ENCODE data around the gene MMP8. TPM values are rescaled to one million over a fixed set of nuclear protein-coding genes. Genes with fewer than 3 reads are reported as not detected.

MMP8 gene
- total RNA-seq, 1 experiment from 2014 or later, result not detected

DNA sequence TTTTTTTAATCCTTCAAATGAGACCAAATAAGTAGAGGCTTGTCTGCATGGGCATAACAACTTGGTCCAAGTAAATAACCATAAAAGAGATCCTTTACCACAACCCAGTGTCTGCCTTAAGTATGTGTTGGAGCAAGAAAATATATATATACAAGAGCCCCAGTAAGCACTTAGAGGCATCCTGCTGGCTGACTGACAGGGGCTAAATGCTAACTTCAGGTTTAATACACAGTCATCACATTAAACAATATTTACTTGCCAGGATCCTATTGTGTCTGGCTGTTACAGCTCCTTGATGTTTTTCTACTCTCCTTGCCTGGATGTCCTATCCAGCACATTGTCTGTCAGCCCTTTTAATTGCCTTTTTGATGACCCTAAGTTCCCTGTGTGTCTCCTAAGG, 62.1 kb downstream of the MMP8 start:
- Histone ChIP-seq H3K9me3 (ENCODE audit: control insufficient read depth, low read depth, low read length) (no peaks in the 10 kb centered on the region), H3T11ph (ENCODE audit: low read length) (no peak overlapping the region), H2BK15ac (ENCODE audit: low read depth, low read length) (no peak overlapping the region), H3K23me2 (ENCODE audit: insufficient read length, low read depth, low read length, poor library complexity, severe bottlenecking) (no peaks in the 10 kb centered on the region), H3K27ac (ENCODE audit: insufficient read length, low read depth, low read length) (no peak overlapping the region), H3K79me1 (ENCODE audit: insufficient read depth, low read depth, low read length, poor library complexity, severe bottlenecking) (no peaks in the 10 kb centered on the region), H3K18ac (ENCODE audit: insufficient read length, low read depth, low read length) (no peak overlapping the region), H3K79me2 (ENCODE audit: insufficient read depth, low read length) (no peaks in the 10 kb centered on the region), H3K4ac (ENCODE audit: low read depth, low read length) (no peak overlapping the region), H2BK12ac (ENCODE audit: insufficient read length, low read depth, low read length) (no peak overlapping the region), H3K23ac (ENCODE audit: insufficient read length, low read depth, low read length) (no peak overlapping the region), H4K5ac (ENCODE audit: insufficient read length, low read depth, low read length) (no peak overlapping the region), H2BK20ac (ENCODE audit: low read depth, low read length, poor library complexity, severe bottlenecking) (no peak overlapping the region), H2AK5ac (ENCODE audit: insufficient read length, low read length) (no peak overlapping the region), H3K56ac (ENCODE audit: insufficient read length, low read depth, low read length) (no peak overlapping the region), H2AFZ (ENCODE audit: low read length) (no peak overlapping the region), H3K9ac (ENCODE audit: extremely low read depth, insufficient read length, low read length) (no peak overlapping the region), H4K20me1 (ENCODE audit: control insufficient read depth, insufficient read depth, insufficient read length) (no peaks in the 10 kb centered on the region), H3K4me2 (ENCODE audit: insufficient read depth, insufficient read length, low read length) (no peak overlapping the region), H3K14ac (ENCODE audit: insufficient read depth, low read length) (no peak overlapping the region), H2BK5ac (ENCODE audit: insufficient read length, low read length) (no peak overlapping the region), H2BK120ac (ENCODE audit: low read depth, low read length, poor library complexity, severe bottlenecking) (no peak overlapping the region), H3K27me3 (ENCODE audit: insufficient read depth, low read length) (no peaks in the 10 kb centered on the region), H3K4me1 (ENCODE audit: insufficient read depth, low read length) (no peaks in the 10 kb centered on the region), H4K91ac (ENCODE audit: insufficient read length, low read depth, low read length) (no peak overlapping the region), H4K8ac (replicated peaks; ENCODE audit: insufficient read length, low read depth, low read length) (no peak overlapping the region)
- Mint-ChIP-seq H3K9me3 (no peaks in the 10 kb centered on the region), H3K4me3 (no peak overlapping the region), H3K4me1 (peaks cover 7 to 13% of the 10 kb centered on the region in 2 experiments), H3K27me3 (ENCODE audit: low read depth) (no peaks in the 10 kb centered on the region), H3K36me3 (ENCODE audit: insufficient read depth in 1 of 3, low read depth in 3 of 3) (no peaks in the 10 kb centered on the region), H3K27ac (no peak overlapping the region)
- no peak for DNase-seq
- TF ChIP-seq, protein P1, sequence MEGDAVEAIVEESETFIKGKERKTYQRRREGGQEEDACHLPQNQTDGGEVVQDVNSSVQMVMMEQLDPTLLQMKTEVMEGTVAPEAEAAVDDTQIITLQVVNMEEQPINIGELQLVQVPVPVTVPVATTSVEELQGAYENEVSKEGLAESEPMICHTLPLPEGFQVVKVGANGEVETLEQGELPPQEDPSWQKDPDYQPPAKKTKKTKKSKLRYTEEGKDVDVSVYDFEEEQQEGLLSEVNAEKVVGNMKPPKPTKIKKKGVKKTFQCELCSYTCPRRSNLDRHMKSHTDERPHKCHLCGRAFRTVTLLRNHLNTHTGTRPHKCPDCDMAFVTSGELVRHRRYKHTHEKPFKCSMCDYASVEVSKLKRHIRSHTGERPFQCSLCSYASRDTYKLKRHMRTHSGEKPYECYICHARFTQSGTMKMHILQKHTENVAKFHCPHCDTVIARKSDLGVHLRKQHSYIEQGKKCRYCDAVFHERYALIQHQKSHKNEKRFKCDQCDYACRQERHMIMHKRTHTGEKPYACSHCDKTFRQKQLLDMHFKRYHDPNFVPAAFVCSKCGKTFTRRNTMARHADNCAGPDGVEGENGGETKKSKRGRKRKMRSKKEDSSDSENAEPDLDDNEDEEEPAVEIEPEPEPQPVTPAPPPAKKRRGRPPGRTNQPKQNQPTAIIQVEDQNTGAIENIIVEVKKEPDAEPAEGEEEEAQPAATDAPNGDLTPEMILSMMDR (conservative IDR thresholded peaks at IDR 0.05), result no peak

Other genes with a start within 250 kb of the MMP8 start
- gene MMP7, start 194.2 kb downstream of the MMP8 start, total RNA-seq (2021), result not detected in 2 replicates
- gene MMP20, start 99.6 kb downstream of the MMP8 start, total RNA-seq (2021), result not detected in 2 replicates
- not detected in 2 replicates for gene MMP27, start 19.2 kb downstream of the MMP8 start, total RNA-seq (2021)
- 0.20 TPM in 1 of 2 replicates, not detected in the other for gene MMP10, start 55.7 kb upstream of the MMP8 start, total RNA-seq (2021)
- not detected in 2 replicates for gene MMP1, start 73.2 kb upstream of the MMP8 start, total RNA-seq (2021)
- gene MMP3, start 118.7 kb upstream of the MMP8 start, total RNA-seq (2021), result not detected in 2 replicates
- gene MMP12, start 150.0 kb upstream of the MMP8 start, total RNA-seq (2021), result not detected in 2 replicates
- gene MMP13, start 230.8 kb upstream of the MMP8 start, total RNA-seq (2021), result not detected in 2 replicates